HUES48 (cell line): ENCODE data around the gene CEP128.

ENCODE experiments used
- H3K27ac ChIP-seq: one replicate; pipeline ENCODE4 v1.7.0; 2013; ENCODE audit warnings: low read depth, low read length, inconsistent platforms
- H3K27me3 ChIP-seq: 2 replicates; pipeline ENCODE4 v1.6.1; 2013; ENCODE audit warnings: mild to moderate bottlenecking, low read length; ENCODE audit not compliant: control insufficient read depth, insufficient read depth
- H3K36me3 ChIP-seq: 2 replicates; pipeline ENCODE4 v1.6.1; 2013; ENCODE audit warnings: low read length; ENCODE audit not compliant: control insufficient read depth, insufficient read depth
- H3K4me1 ChIP-seq: 2 replicates; pipeline ENCODE4 v1.6.1; 2013; ENCODE audit warnings: mild to moderate bottlenecking, low read length; ENCODE audit not compliant: control insufficient read depth, insufficient read depth
- H3K4me3 ChIP-seq: 2 replicates; pipeline ENCODE4 v1.5.1; 2013; ENCODE audit warnings: mild to moderate bottlenecking, low read depth, low read length
- H3K9ac ChIP-seq: 2 replicates; pipeline ENCODE4 v1.6.1; 2013; ENCODE audit warnings: mild to moderate bottlenecking, low read depth, low read length, moderate library complexity
- H3K9me3 ChIP-seq: 2 replicates; pipeline ENCODE4 v1.6.1; 2013; ENCODE audit warnings: low read length; ENCODE audit not compliant: control insufficient read depth, insufficient read depth

Gene CEP128

DNA sequence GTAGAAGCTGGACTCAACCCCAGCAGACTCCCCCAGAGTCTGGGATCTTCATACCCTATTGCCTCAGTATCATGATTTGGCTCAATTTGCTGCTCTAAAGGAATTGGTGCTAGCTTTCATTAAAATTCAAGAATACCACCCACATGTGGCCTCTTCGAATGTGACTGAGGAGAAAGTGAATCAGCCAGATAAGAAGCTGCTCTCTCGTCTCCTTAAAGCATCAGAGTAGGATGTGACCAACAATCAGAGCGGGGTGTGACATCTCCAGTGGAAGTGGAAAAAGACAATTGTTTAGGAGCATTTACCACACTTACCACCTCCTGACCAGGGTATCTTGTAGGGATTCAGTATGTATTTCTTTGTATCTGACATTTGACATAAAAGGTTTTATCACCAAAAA, 452.0 kb downstream of the CEP128 start:
- no peak overlapping the region for H3K27ac ChIP-seq
- H3K36me3 ChIP-seq: no peaks in the 10 kb centered on the region
- no peak overlapping the region for H3K9ac ChIP-seq
- no peaks in the 10 kb centered on the region for H3K9me3 ChIP-seq
- no peaks in the 10 kb centered on the region for H3K27me3 ChIP-seq
- no peak overlapping the region for H3K4me3 ChIP-seq
- peaks cover 3% of the 10 kb centered on the region; the same call in 1 of the 2 replicates for H3K4me1 ChIP-seq

GRCh38 chr14:80485764-80486163, 455.8 kb downstream of the CEP128 start:
- Histone ChIP-seq H3K36me3 (no peaks in the 10 kb centered on the region), H3K9me3 (no peaks in the 10 kb centered on the region), H3K4me1 (peaks cover under 1% of the 10 kb centered on the region; the same call in 1 of the 2 replicates), H3K27me3 (no peaks in the 10 kb centered on the region), H3K4me3 (no peak overlapping the region), H3K27ac (no peak overlapping the region), H3K9ac (no peak overlapping the region)

DNA sequence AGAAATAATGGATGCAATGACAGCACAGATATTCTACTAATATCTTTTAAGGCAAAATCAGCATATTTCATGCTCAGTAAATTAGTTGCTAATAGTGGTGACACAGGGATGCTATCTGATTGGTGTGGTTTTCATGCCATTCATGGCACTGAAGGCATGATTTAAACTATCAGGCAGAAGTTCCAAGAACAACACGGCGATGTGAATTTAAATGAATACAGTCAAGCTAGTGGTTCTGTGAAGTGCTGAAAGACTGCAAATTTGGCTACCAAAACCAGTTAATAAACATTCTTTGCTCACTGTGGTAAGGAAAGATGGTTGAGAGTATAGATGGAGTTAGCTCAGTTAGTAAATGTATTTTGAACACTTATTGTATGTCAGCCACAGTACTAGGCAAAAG, 458.2 kb downstream of the CEP128 start:
- Histone ChIP-seq H3K4me1 (no peaks in the 10 kb centered on the region), H3K4me3 (no peak overlapping the region), H3K27me3 (no peaks in the 10 kb centered on the region), H3K27ac (no peak overlapping the region), H3K9me3 (no peaks in the 10 kb centered on the region), H3K9ac (no peak overlapping the region), H3K36me3 (no peaks in the 10 kb centered on the region)

DNA sequence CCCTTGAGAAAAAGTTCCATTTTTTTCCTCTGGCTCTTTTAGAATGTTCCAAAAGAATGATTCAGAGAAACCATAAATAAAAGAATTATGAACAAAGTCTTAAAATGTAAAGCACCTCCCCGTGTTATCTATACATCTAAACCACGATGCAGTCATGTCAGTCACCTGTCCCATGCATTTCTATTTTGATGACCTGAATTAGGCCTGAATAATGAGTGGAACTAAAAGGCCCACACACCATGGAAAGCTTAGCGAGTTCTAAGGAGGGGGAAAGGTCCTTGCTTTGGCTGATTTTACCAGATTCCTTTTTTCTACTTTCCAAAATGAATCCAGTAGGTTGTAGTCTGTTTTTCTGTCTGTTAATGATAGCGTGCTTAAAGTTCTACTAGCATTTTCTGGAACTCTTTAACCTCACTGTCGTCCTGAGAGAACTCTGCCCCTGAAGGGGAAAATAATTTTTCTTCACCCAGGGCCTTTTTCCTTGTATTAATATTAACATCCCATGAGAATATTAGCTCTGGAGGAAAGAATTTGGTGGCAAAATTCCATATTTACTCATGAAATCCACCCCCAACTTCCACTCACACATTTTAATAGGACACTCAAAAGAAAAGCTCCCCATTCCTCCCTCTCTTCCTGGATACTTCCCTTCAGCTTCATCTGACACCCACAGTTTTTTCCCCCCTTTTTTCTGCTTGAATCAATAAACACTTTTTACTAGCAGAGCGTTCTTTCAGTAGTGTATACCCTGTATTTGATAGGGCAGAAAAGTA, 464.0 kb downstream of the CEP128 start:
- H3K27me3 ChIP-seq: no peaks in the 10 kb centered on the region

GRCh38 chr14:80475074-80475473, 466.5 kb downstream of the CEP128 start:
- H3K9me3 ChIP-seq: peaks cover 14% of the 10 kb centered on the region
- H3K4me3 ChIP-seq: no peak overlapping the region
- no peaks in the 10 kb centered on the region for H3K36me3 ChIP-seq
- no peak overlapping the region for H3K9ac ChIP-seq
- no peak overlapping the region for H3K27ac ChIP-seq
- no peaks in the 10 kb centered on the region for H3K4me1 ChIP-seq
- H3K27me3 ChIP-seq: no peaks in the 10 kb centered on the region

More for the DNA sequence above, 464.0 kb downstream of the CEP128 start:
- no peaks in the 10 kb centered on the region for H3K4me1 ChIP-seq
- no peaks in the 10 kb centered on the region for H3K36me3 ChIP-seq
- peaks cover 11% of the 10 kb centered on the region for H3K9me3 ChIP-seq
- no peak overlapping the region for H3K27ac ChIP-seq
- no peak overlapping the region for H3K9ac ChIP-seq
- no peak overlapping the region for H3K4me3 ChIP-seq

- H3K36me3 ChIP-seq: no peaks in the 10 kb centered on the region
- H3K27ac ChIP-seq: no peak overlapping the region
- peaks cover 5% of the 10 kb centered on the region for H3K27me3 ChIP-seq
- no peak overlapping the region for H3K9ac ChIP-seq
- H3K4me1 ChIP-seq: peaks cover 11% of the 10 kb centered on the region; the same call in 1 of the 2 replicates
- H3K9me3 ChIP-seq: peaks cover 10% of the 10 kb centered on the region
- H3K4me3 ChIP-seq: no peak overlapping the region
These were observed 473.0 kb downstream of the CEP128 start for GRCh38 chr14:80468331-80469122.

- peaks cover 11% of the 10 kb centered on the region; the same call in 1 of the 2 replicates for H3K4me1 ChIP-seq
- no peak overlapping the region for H3K4me3 ChIP-seq
- no peak overlapping the region for H3K27ac ChIP-seq
- H3K9me3 ChIP-seq: no peaks in the 10 kb centered on the region
- no peaks in the 10 kb centered on the region for H3K36me3 ChIP-seq
- no peak overlapping the region for H3K9ac ChIP-seq
- H3K27me3 ChIP-seq: peaks cover 8% of the 10 kb centered on the region
These were observed 475.9 kb downstream of the CEP128 start for GRCh38 chr14:80465546-80466220.

GRCh38 chr14:80464531-80465149, 476.9 kb downstream of the CEP128 start:
- H3K27ac ChIP-seq: no peak overlapping the region
- no peak overlapping the region for H3K9ac ChIP-seq

GRCh38 chr14:80456209-80456608, 485.3 kb downstream of the CEP128 start:
- Histone ChIP-seq H3K36me3 (no peaks in the 10 kb centered on the region), H3K9me3 (peaks cover 9% of the 10 kb centered on the region; the same call in 1 of the 2 replicates), H3K4me3 (no peak overlapping the region), H3K4me1 (no peaks in the 10 kb centered on the region), H3K27ac (no peak overlapping the region), H3K9ac (no peak overlapping the region), H3K27me3 (no peaks in the 10 kb centered on the region)

More at GRCh38 chr14:80464531-80465149, 476.9 kb downstream of the CEP128 start:
- H3K4me1 ChIP-seq: peaks cover 11% of the 10 kb centered on the region; the same call in 1 of the 2 replicates
- H3K4me3 ChIP-seq: no peak overlapping the region
- H3K27me3 ChIP-seq: peaks cover 8% of the 10 kb centered on the region
- no peaks in the 10 kb centered on the region for H3K36me3 ChIP-seq
- no peaks in the 10 kb centered on the region for H3K9me3 ChIP-seq

DNA sequence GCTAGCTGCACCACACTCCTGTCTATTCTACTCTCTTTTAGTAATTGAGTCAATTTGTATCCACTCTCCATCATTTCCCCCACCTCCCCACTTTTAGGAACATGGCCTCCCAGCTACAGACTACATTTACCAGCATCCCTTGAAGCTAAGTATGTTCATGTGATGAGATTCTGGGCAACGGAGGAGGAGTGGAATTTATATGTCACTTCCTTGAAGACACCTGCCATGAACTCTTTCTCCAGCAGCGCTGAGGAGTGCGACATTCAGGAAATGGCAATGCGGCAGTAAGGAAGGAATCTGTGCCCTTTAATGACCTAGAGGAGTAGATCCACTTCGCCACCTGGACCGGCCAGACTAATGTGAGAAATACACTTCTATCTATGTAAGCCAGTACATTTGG, 486.5 kb downstream of the CEP128 start:
- Histone ChIP-seq H3K27ac (no peak overlapping the region), H3K27me3 (no peaks in the 10 kb centered on the region), H3K4me1 (no peaks in the 10 kb centered on the region), H3K9me3 (peaks cover 20% of the 10 kb centered on the region), H3K9ac (no peak overlapping the region), H3K4me3 (no peak overlapping the region), H3K36me3 (no peaks in the 10 kb centered on the region)
